Hepatic stellate cell (primary cell): ENCODE measurements around the gene MAPK1.
"Not testable (repeated sequence)": the region's sequence is repeated elsewhere in the genome, so short reads cannot be mapped to it uniquely, and the experiment has no call there.

Experiments used
- DNase-seq: peaks from one replicate; pipeline ENCODE4 v3.0.0; 2011; ENCODE audit warnings: low spot score

Gene MAPK1

GRCh38 chr22:21845558-21846453 is 21.6 kb downstream of the MAPK1 start:
- no peak for DNase-seq

GRCh38 chr22:21842946-21843345 is 24.5 kb downstream of the MAPK1 start:
- DNase-seq, result no peak

- DNase-seq, result no peak
Observed at GRCh38 chr22:21841422-21841821, 26.0 kb downstream of the MAPK1 start.

GRCh38 chr22:21840236-21840823 is 27.1 kb downstream of the MAPK1 start:
- no peak for DNase-seq

- DNase-seq, result no peak
Observed at GRCh38 chr22:21839765-21840140, 27.7 kb downstream of the MAPK1 start.

GRCh38 chr22:21839104-21839764 is 28.2 kb downstream of the MAPK1 start:
- DNase-seq, result not testable (repeated sequence)

GRCh38 chr22:21837248-21837979 is 30.0 kb downstream of the MAPK1 start:
- DNase-seq, result peak; percentile 81

GRCh38 chr22:21836486-21836885 is 31.0 kb downstream of the MAPK1 start:
- DNase-seq, result not testable (repeated sequence)

GRCh38 chr22:21835378-21835777 is 32.1 kb downstream of the MAPK1 start:
- no peak for DNase-seq

GRCh38 chr22:21834869-21835268 is 32.6 kb downstream of the MAPK1 start:
- DNase-seq, result no peak

- no peak for DNase-seq
Observed at GRCh38 chr22:21832291-21833290, 34.9 kb downstream of the MAPK1 start.

GRCh38 chr22:21829523-21829922 is 37.9 kb downstream of the MAPK1 start:
- no peak for DNase-seq

- DNase-seq, result no peak
Observed at GRCh38 chr22:21828268-21828638, 39.2 kb downstream of the MAPK1 start.

- no peak for DNase-seq
Observed at GRCh38 chr22:21827628-21828267, 39.7 kb downstream of the MAPK1 start.

- DNase-seq, result no peak
Observed at GRCh38 chr22:21826204-21826603, 41.2 kb downstream of the MAPK1 start.

GRCh38 chr22:21824962-21825361 is 42.5 kb downstream of the MAPK1 start:
- DNase-seq, result not testable (repeated sequence)

GRCh38 chr22:21824445-21824912 is 43.0 kb downstream of the MAPK1 start:
- DNase-seq, result no peak

GRCh38 chr22:21823740-21824444 is 43.6 kb downstream of the MAPK1 start:
- peak; percentile 71 for DNase-seq

- DNase-seq, result no peak
Observed at GRCh38 chr22:21819183-21819770, 48.2 kb downstream of the MAPK1 start.
